Prostate gland (tissue), 2 donors: Measurements from ENCODE around the gene INPP5J. TPM values are rescaled to one million over a fixed set of nuclear protein-coding genes. Genes with fewer than 3 reads are reported as not detected.
A peak's percentile ranks its signal among the peaks of the same experiment; 100 is the strongest.
"Not testable (repeated sequence)": the region's sequence is repeated elsewhere in the genome, so short reads cannot be mapped to it uniquely, and the experiment has no call there.

Source experiments
- DNase-seq: peaks from one replicate; pipeline ENCODE4 v3.0.0-alpha.2; 2019; ENCODE audit warnings: low spot score
- H3K27ac ChIP-seq, 2 donors: fragments of 200-600 bp; sonication (generic); 2 replicates each; pipeline ENCODE4 v1.5.1; 2017 to 2019
- H3K27me3 ChIP-seq: fragments of 200-600 bp; sonication (generic); replicated peaks from 2 replicates; pipeline ENCODE4 v1.5.1; 2019; ENCODE audit not compliant: insufficient read depth
- H3K36me3 ChIP-seq, 2 donors: fragments of 200-600 bp; sonication (generic); 1 replicate in 1 of 2; 2 replicates in 1 of 2; pipeline versions ENCODE4 v1.5.1 to v1.8.1; 2017 to 2019
- H3K4me1 ChIP-seq: fragments of 200-600 bp; sonication (generic); replicated peaks from 2 replicates; pipeline ENCODE4 v1.5.1; 2019
- H3K4me3 ChIP-seq, 2 donors: fragments of 200-600 bp; sonication (generic); 2 replicates each; pipeline ENCODE4 v1.5.1; 2017 to 2019
- H3K9me3 ChIP-seq: fragments of 200-600 bp; sonication (generic); 2 replicates; pipeline ENCODE4 v1.5.1; 2017
- POLR2A ChIP-seq: fragments of 450-650 bp; IDR thresholded peaks from one replicate; pipeline ENCODE4 v1.6.1; 2016; ENCODE audit warnings: antibody characterized with exemption, mild to moderate bottlenecking
- POLR2AphosphoS5 ChIP-seq: sonication (generic); formaldehyde crosslinking; IDR thresholded peaks from one replicate; pipeline ENCODE4 v1.6.1; 2017; ENCODE audit warnings: antibody characterized with exemption
- WGBS: methylation state at CpG from one replicate; pipeline ENCODE4 v1.1.5; 2018; 5-methylcytosine and 5-hydroxymethylcytosine counted together
- intact Hi-C: fragments of 100-400 bp; cut with DNase I; formaldehyde crosslinking; loops from one replicate; pipeline ENCODE4 v1.14.2; 2022
- total RNA-seq, 2 donors: library from RNA; depleted of rRNA; stranded (reverse); fragments of >200 nt; gene quantifications; one replicate each; pipeline ENCODE4 v1.1.0, GENCODE V29; 2016
- TF ChIP-seq, protein P1 (sequence below), 4 experiments: fragments of 200-600 bp in 2 of 4; fragments of 450-650 bp in 2 of 4; sonication (generic) in 2 of 4; IDR thresholded peaks; 1 replicate in 3 of 4; 2 replicates in 1 of 4; pipeline ENCODE4 v1.5.1; 2016 to 2019; ENCODE audit warnings: antibody characterized with exemption in 4 of 4, mild to moderate bottlenecking in 2 of 4, moderate library complexity in 2 of 4

The INPP5J gene
- total RNA-seq, 2 donors from 2014 or later, result 14.4 to 33.3 TPM

DNA sequence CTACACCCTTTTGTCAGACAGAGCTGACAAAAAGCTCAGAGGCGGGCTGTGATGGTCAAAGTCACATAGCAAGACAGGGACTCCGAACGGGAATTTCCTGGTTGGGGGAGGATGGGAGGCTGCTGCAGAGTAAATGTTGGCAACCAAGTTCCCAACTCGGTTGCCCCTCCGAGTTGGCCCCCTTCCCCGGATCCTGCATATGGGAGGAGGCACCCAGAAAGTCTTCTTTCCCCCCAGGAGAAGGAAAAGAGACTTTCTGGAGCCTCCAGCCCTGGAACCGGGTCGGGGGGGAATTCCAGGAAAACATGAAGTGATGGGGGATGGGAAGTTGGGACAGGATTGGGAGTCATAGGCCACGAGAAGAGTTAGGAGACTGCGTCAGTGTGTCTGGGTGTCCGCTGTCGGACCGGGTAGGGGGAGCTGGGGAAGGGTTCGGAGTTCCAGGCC, 16.0 kb upstream of the INPP5J start:
- peaks cover 4% of the 10 kb centered on the region for H3K4me1 ChIP-seq
- 48% methylated on average over 14 of the region's 14 CpGs for WGBS

DNA sequence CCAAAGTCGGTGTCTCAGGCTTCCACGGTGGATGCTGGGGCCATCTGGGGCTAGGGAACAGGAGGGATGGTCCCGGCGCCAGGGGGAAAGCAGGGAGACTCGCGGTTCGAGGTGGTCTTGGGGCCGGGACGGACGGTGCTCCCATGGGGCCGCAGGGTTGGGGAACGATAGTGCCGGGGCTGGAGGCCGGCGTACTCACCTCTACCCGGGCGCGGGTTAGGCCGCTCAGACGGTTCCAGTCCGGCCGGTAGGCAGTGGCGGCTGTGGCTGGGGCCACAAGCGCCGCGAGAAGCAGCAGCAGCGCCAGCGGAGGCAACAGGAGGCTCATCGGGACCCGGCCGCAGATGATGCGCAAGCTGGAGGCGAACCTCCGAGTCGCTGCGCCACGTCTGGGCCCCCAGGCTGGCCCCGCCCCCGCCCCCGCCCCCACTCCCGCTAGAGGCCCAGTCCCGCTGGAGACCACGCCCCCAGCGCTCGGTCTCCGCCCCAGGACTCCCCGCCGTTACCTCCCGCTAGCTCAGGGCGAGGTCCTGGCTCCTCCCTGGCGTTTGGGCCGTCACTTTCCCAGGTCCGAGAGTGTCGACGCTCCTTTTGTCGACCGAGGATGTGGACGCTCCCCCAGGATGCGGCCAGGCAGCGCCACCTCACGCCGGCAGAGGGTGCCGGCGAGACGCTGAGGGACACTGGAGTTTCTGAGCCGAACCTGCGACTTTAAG, 15.4 kb upstream of the INPP5J start, which contains the start of gene SELENOM:
TSS of gene SELENOM (minus strand) at position 391 of the 716 bp plus-strand sequence. CDS start at position 328, 63 bp downstream.
- Histone ChIP-seq H3K36me3 (no peaks in the 10 kb centered on the region), H3K4me1 (peaks cover 4% of the 10 kb centered on the region), H3K9me3 (no peaks in the 10 kb centered on the region), H3K27ac (peak within 1 kb of the TSS; percentile 90 to 97), H3K4me3 (peak within 1 kb of the TSS; percentile 64 to 91), H3K27me3 (no peaks in the 10 kb centered on the region)
- intact Hi-C loops, result loop anchor here (2.0 to 5.0 kb wide), 2 partner anchors 40 to 123 kb away; no protein-coding TSS in a partner anchor
- TF ChIP-seq POLR2AphosphoS5, result peak; percentile 97
- peak; percentile 64 for TF ChIP-seq POLR2A
- TF ChIP-seq, protein P1, sequence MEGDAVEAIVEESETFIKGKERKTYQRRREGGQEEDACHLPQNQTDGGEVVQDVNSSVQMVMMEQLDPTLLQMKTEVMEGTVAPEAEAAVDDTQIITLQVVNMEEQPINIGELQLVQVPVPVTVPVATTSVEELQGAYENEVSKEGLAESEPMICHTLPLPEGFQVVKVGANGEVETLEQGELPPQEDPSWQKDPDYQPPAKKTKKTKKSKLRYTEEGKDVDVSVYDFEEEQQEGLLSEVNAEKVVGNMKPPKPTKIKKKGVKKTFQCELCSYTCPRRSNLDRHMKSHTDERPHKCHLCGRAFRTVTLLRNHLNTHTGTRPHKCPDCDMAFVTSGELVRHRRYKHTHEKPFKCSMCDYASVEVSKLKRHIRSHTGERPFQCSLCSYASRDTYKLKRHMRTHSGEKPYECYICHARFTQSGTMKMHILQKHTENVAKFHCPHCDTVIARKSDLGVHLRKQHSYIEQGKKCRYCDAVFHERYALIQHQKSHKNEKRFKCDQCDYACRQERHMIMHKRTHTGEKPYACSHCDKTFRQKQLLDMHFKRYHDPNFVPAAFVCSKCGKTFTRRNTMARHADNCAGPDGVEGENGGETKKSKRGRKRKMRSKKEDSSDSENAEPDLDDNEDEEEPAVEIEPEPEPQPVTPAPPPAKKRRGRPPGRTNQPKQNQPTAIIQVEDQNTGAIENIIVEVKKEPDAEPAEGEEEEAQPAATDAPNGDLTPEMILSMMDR (IDR thresholded peaks at IDR 0.05), result peak; percentile 66 to 99 (median 96)
- 4% methylated on average over 52 of the region's 67 CpGs for WGBS
- DNase-seq, result peak; percentile 98

More for the DNA sequence above, 16.0 kb upstream of the INPP5J start:
- intact Hi-C loops, result loop anchor here (2.0 to 5.0 kb wide), 2 partner anchors 41 to 124 kb away; no protein-coding TSS in a partner anchor
- Histone ChIP-seq H3K36me3 (no peaks in the 10 kb centered on the region), H3K27ac (peak overlapping the region; percentile 90 to 97), H3K27me3 (no peaks in the 10 kb centered on the region), H3K4me3 (peak overlapping the region; percentile 64 to 91), H3K9me3 (no peaks in the 10 kb centered on the region)
- DNase-seq, result no peak
- TF ChIP-seq, protein P1 (IDR thresholded peaks at IDR 0.05), result no peak
- no peak for TF ChIP-seq POLR2A
- no peak for TF ChIP-seq POLR2AphosphoS5

DNA sequence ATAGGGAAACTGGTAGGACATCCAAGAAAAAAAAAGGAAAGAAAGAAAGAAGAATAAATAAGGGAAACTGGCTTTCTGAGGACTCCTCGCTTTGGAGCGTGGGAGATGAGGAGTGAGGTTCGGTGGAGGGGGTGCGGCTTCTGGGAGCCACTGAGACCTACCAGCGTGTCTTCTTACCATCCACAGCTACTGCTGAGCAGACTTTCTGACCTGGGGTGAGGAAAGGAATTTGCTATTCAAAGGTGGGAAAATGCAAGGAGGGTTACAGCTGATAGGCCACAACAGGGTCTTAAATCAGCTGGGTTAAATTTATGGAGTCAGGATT, 14.9 kb upstream of the INPP5J start:
- H3K9me3 ChIP-seq, result no peaks in the 10 kb centered on the region
- intact Hi-C loops, result loop anchor here (2.0 to 5.0 kb wide), 2 partner anchors 39 to 123 kb away; no protein-coding TSS in a partner anchor
- peak overlapping the region; percentile 90 to 97 for H3K27ac ChIP-seq
- TF ChIP-seq POLR2A (no peak), POLR2AphosphoS5 (no peak)
- TF ChIP-seq, protein P1 (IDR thresholded peaks at IDR 0.05), result no peak
- H3K4me3 ChIP-seq, result peak overlapping the region; percentile 64 to 91
- no peaks in the 10 kb centered on the region for H3K36me3 ChIP-seq
- DNase-seq, result no peak
- no peaks in the 10 kb centered on the region for H3K27me3 ChIP-seq
- peaks cover 4% of the 10 kb centered on the region for H3K4me1 ChIP-seq
- WGBS, result 1% methylated on average over 5 of the region's 5 CpGs

DNA sequence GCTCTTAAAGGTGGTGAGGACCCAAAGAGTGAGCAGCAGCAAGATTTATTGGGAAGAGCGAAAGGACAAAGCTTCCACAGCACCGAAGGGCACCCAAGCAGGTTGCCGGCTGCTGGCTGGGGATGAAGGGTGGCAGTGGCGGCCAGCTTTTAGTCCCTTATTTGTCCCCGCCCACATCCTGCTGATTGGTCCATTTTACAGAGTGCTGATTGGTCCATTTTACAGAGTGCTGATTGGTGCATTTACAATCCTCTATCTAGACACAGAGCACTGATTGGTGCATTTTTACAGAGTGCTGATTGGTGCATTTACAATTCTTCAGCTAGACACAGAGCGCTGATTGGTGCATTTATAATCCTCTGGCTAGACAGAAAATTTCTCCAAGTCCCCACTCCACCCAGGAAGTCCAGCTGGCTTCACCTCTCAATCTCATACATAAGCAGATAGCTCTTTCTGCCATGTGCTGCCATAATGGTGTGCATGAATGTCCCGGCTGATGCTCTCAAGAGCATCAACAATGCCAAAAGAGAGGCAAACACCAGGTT, 10.1 kb upstream of the INPP5J start:
- H3K4me1 ChIP-seq, H3K27ac ChIP-seq, H3K27me3 ChIP-seq, H3K36me3 ChIP-seq, intact Hi-C loops, DNase-seq, H3K4me3 ChIP-seq, H3K9me3 ChIP-seq: not testable (repeated sequence)
- 97% methylated on average over 7 of the region's 7 CpGs for WGBS

DNA sequence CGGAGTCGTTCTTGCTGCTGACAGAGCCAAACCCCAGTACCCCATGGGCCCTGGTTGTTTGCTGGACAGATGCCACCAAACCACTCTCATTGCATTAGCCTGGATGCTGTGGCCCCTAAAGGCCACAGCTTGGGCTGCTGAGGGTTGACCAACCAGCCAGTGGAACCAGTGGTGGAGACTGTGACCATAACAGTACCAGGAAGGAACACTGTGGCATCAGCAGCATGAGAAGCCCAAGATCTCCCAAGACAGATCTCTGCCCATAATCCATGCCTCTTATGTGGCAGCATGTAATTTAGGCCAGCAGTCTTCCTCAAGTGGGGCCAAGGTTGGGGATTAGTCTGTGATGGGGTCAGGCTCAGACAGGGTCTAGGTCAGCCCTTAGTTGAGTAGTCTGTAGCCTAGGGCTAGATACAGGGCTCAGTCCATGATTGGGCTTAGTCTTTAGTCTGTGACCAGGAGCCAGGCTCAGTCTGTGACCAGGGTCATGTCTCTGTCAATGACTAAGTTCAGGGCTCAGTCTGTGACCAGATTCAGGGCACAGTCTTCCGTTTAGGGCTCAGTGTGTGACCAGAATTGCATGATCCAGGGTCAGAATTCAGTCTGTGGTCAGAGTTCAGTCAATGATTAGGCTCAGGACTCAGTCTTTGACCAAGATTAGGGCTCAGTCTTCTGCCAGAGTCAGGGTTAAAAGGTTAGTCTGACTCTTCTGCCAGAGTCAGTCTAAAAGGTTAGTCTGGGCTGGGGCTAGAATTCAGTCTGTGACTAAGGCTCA, 4.5 kb upstream of the INPP5J start:
- Histone ChIP-seq H3K27me3 (no peaks in the 10 kb centered on the region), H3K4me3 (no peak overlapping the region), H3K36me3 (no peaks in the 10 kb centered on the region), H3K9me3 (no peaks in the 10 kb centered on the region), H3K27ac (no peak overlapping the region), H3K4me1 (peaks cover 12% of the 10 kb centered on the region)
- TF ChIP-seq, protein P1 (IDR thresholded peaks at IDR 0.05), result no peak
- TF ChIP-seq POLR2AphosphoS5, result no peak
- TF ChIP-seq POLR2A, result no peak
- no peak for DNase-seq
- intact Hi-C loops, result no loop called here
- WGBS, result 83% methylated on average over 3 of the region's 3 CpGs
